Liver (tissue), 9 donors: ENCODE data around the gene SERP2. TPM values are rescaled to one million over a fixed set of nuclear protein-coding genes. Genes with fewer than 3 reads are reported as not detected.

Experiments used
- DNase-seq: peaks from one replicate; pipeline ENCODE4 v3.0.0-alpha.2; 2017; ENCODE audit warnings: low spot score
- H3K27ac ChIP-seq, 2 donors: one replicate each; pipeline ENCODE4 v1.7.0; 2013; ENCODE audit warnings: inconsistent platforms in 2 of 2, low read length in 2 of 2, control low read depth in 1 of 2, low read depth in 1 of 2, mild to moderate bottlenecking in 1 of 2
- H3K27me3 ChIP-seq, 4 donors: one replicate each; pipeline versions ENCODE4 v1.6.1 to v1.7.0; 2013; ENCODE audit warnings: low read length in 3 of 4, inconsistent platforms in 1 of 4, mild to moderate bottlenecking in 1 of 4, moderate library complexity in 1 of 4; ENCODE audit not compliant: control insufficient read depth in 4 of 4, insufficient read depth in 4 of 4
- H3K36me3 ChIP-seq, 4 donors: one replicate each; pipeline versions ENCODE4 v1.6.1 to v1.7.0; 2013; ENCODE audit warnings: low read length in 3 of 4, mild to moderate bottlenecking in 3 of 4, low read depth in 1 of 4, moderate library complexity in 1 of 4; ENCODE audit not compliant: control insufficient read depth in 4 of 4, insufficient read depth in 3 of 4
- H3K4me1 ChIP-seq, 4 donors: one replicate each; pipeline versions ENCODE4 v1.6.1 to v1.7.0; 2013; ENCODE audit warnings: low read length in 3 of 4, mild to moderate bottlenecking in 3 of 4, moderate library complexity in 1 of 4; ENCODE audit not compliant: control insufficient read depth in 4 of 4, insufficient read depth in 4 of 4
- H3K4me3 ChIP-seq, 3 donors: one replicate each; pipeline versions ENCODE4 v1.6.1 to v1.7.0; 2013; ENCODE audit warnings: low read length in 3 of 3, control low read depth in 1 of 3, low read depth in 1 of 3, mild to moderate bottlenecking in 1 of 3
- H3K9ac ChIP-seq, 2 donors: one replicate each; pipeline ENCODE4 v1.7.0; 2013; ENCODE audit warnings: low read length in 2 of 2, mild to moderate bottlenecking in 2 of 2, moderate library complexity in 2 of 2, control low read depth in 1 of 2, low read depth in 1 of 2
- H3K9me3 ChIP-seq, 4 donors: one replicate each; pipeline versions ENCODE4 v1.6.1 to v1.7.0; 2013; ENCODE audit warnings: low read length in 3 of 4; ENCODE audit not compliant: control insufficient read depth in 4 of 4
- EGR1 ChIP-seq, 2 donors: IDR thresholded peaks; 2 replicates each; pipeline ENCODE4 v1.6.1; 2016 to 2018; ENCODE audit warnings: antibody characterized with exemption in 2 of 2, low read depth in 2 of 2
- FOXA1 ChIP-seq: IDR thresholded peaks from 2 replicates; pipeline ENCODE4 v1.6.1; 2016; ENCODE audit warnings: antibody characterized with exemption
- FOXA2 ChIP-seq: IDR thresholded peaks from 2 replicates; pipeline ENCODE4 v1.6.1; 2016; ENCODE audit warnings: antibody characterized with exemption
- GABPA ChIP-seq, 2 donors: IDR thresholded peaks in 1 of 2; conservative IDR thresholded peaks in 1 of 2; 2 replicates each; pipeline ENCODE4 v1.6.1; 2016; ENCODE audit warnings: antibody characterized with exemption in 2 of 2, mild to moderate bottlenecking in 1 of 2, moderate library complexity in 1 of 2
- HNF4A ChIP-seq, 2 donors: conservative IDR thresholded peaks; 2 replicates each; pipeline ENCODE4 v1.6.1; 2016; ENCODE audit warnings: antibody characterized with exemption in 2 of 2, mild to moderate bottlenecking in 2 of 2
- HNF4G ChIP-seq: IDR thresholded peaks from 2 replicates; pipeline ENCODE4 v1.6.1; 2016; ENCODE audit warnings: antibody characterized with exemption
- JUND ChIP-seq, 2 donors: IDR thresholded peaks; 2 replicates each; pipeline ENCODE4 v1.6.1; 2016; ENCODE audit warnings: antibody characterized with exemption in 2 of 2
- NR2F2 ChIP-seq: IDR thresholded peaks from 2 replicates; pipeline ENCODE4 v1.6.1; 2016; ENCODE audit warnings: antibody characterized with exemption
- RAD21 ChIP-seq, 2 donors: IDR thresholded peaks; 2 replicates each; pipeline ENCODE4 v1.6.1; 2016; ENCODE audit warnings: antibody characterized with exemption in 2 of 2, mild to moderate bottlenecking in 2 of 2
- RXRA ChIP-seq, 2 donors: IDR thresholded peaks; 2 replicates each; pipeline ENCODE4 v1.6.1; 2017 to 2018; ENCODE audit warnings: antibody characterized with exemption in 2 of 2, mild to moderate bottlenecking in 1 of 2
- SP1 ChIP-seq: IDR thresholded peaks from 2 replicates; pipeline ENCODE4 v1.6.1; 2018; ENCODE audit warnings: antibody characterized with exemption, mild to moderate bottlenecking
- TAF1 ChIP-seq: conservative IDR thresholded peaks from 2 replicates; pipeline ENCODE4 v1.6.1; 2016; ENCODE audit warnings: antibody characterized with exemption, mild to moderate bottlenecking
- YY1 ChIP-seq: IDR thresholded peaks from 2 replicates; pipeline ENCODE4 v1.6.1; 2016; ENCODE audit warnings: antibody characterized with exemption, mild to moderate bottlenecking
- WGBS: extraction: QIAGEN DNeasy Blood & Tissue Kit; methylation state at CpG from one replicate; pipeline ENCODE4 v1.1.7; 2013; 5-methylcytosine and 5-hydroxymethylcytosine counted together
- polyA plus RNA-seq, 2 donors: library from polyadenylated mRNA; stranded (reverse) in 1 of 2; unstranded in 1 of 2; fragments of 200-250 nt in 1 of 2; fragments of >200 nt in 1 of 2; fragmentation: Nextera tagmentation in 1 of 2; extraction: Ambion mirVana in 1 of 2; gene quantifications; one replicate each; pipeline versions ENCODE4 v1.2.1 to v1.2.3, GENCODE V29; 2013 to 2015
- total RNA-seq, 2 donors: library from RNA; depleted of rRNA; stranded (reverse); fragments of >200 nt; gene quantifications; one replicate each; pipeline ENCODE4 v1.2.3, GENCODE V29; 2014
- TF ChIP-seq, protein P1 (sequence below): fragments of 150-350 bp; IDR thresholded peaks from 2 replicates; pipeline ENCODE4 v1.5.1; 2017; ENCODE audit warnings: improper control_type of control experiment, low read depth, low read length; ENCODE audit not compliant: missing input control
- TF ChIP-seq, protein P2 (sequence below): IDR thresholded peaks from 2 replicates; pipeline ENCODE4 v1.6.1; 2016; ENCODE audit warnings: antibody characterized with exemption
- TF ChIP-seq, protein P3 (sequence below): IDR thresholded peaks from 2 replicates; pipeline ENCODE4 v1.6.1; 2016; ENCODE audit warnings: antibody characterized with exemption
- TF ChIP-seq, protein P4 (sequence below): IDR thresholded peaks from 2 replicates; pipeline ENCODE4 v1.6.1; 2016; ENCODE audit warnings: antibody characterized with exemption
- TF ChIP-seq, protein P5 (sequence below): IDR thresholded peaks from 2 replicates; pipeline ENCODE4 v1.6.1; 2016; ENCODE audit warnings: antibody characterized with exemption, mild to moderate bottlenecking
- donor health status: healthy.
- donor health status: healthy.
- donor health status: healthy.
- donor health status: healthy.
- donor health status: healthy.

Gene SERP2
- total and polyA plus RNA-seq, 4 donors: 2.0 to 4.6 (median 3.6) TPM

DNA sequence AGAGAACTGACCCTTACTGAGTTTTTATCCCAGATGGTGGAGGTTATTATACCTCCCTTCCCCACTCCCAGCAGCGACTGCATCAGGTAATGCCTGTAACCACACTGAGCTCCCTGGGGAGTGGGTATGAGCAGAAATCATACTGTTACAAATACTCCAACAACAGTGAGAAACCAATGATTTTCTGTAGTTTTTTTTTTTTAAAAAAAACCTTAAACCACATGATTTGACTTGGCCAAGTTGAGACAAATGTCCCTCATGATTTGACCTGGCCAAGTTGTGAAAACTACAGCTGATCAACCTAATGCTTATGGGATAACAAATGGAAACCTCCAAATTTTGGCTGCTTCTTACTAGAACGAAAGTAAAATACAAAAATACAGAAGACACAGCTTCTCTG, 33.1 kb upstream of the SERP2 start:
- Histone ChIP-seq H3K27me3 (no peaks in the 10 kb centered on the region), H3K27ac (no peak overlapping the region), H3K36me3 (no peaks in the 10 kb centered on the region), H3K4me3 (no peak overlapping the region), H3K9ac (no peak overlapping the region), H3K4me1 (no peaks in the 10 kb centered on the region), H3K9me3 (no peaks in the 10 kb centered on the region)
- TF ChIP-seq JUND (IDR thresholded peaks at IDR 0.05): no peak
- TF ChIP-seq RAD21 (IDR thresholded peaks at IDR 0.05): no peak
- TF ChIP-seq, protein P1, sequence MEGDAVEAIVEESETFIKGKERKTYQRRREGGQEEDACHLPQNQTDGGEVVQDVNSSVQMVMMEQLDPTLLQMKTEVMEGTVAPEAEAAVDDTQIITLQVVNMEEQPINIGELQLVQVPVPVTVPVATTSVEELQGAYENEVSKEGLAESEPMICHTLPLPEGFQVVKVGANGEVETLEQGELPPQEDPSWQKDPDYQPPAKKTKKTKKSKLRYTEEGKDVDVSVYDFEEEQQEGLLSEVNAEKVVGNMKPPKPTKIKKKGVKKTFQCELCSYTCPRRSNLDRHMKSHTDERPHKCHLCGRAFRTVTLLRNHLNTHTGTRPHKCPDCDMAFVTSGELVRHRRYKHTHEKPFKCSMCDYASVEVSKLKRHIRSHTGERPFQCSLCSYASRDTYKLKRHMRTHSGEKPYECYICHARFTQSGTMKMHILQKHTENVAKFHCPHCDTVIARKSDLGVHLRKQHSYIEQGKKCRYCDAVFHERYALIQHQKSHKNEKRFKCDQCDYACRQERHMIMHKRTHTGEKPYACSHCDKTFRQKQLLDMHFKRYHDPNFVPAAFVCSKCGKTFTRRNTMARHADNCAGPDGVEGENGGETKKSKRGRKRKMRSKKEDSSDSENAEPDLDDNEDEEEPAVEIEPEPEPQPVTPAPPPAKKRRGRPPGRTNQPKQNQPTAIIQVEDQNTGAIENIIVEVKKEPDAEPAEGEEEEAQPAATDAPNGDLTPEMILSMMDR: no peak
- TF ChIP-seq EGR1 (IDR thresholded peaks at IDR 0.05; ENCODE audit: low read depth in 2 of 2): no peak
- TF ChIP-seq HNF4G: no peak
- TF ChIP-seq YY1: no peak
- TF ChIP-seq, protein P2, sequence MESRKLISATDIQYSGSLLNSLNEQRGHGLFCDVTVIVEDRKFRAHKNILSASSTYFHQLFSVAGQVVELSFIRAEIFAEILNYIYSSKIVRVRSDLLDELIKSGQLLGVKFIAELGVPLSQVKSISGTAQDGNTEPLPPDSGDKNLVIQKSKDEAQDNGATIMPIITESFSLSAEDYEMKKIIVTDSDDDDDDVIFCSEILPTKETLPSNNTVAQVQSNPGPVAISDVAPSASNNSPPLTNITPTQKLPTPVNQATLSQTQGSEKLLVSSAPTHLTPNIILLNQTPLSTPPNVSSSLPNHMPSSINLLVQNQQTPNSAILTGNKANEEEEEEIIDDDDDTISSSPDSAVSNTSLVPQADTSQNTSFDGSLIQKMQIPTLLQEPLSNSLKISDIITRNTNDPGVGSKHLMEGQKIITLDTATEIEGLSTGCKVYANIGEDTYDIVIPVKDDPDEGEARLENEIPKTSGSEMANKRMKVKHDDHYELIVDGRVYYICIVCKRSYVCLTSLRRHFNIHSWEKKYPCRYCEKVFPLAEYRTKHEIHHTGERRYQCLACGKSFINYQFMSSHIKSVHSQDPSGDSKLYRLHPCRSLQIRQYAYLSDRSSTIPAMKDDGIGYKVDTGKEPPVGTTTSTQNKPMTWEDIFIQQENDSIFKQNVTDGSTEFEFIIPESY: no peak
- no peak for TF ChIP-seq HNF4A (conservative IDR thresholded peaks at IDR 0.05)
- TF ChIP-seq GABPA (IDR thresholded peaks at IDR 0.05 in 1 of 2, conservative IDR thresholded peaks at IDR 0.05 in 1 of 2): no peak
- no peak for TF ChIP-seq NR2F2
- TF ChIP-seq TAF1: no peak
- TF ChIP-seq SP1: no peak
- TF ChIP-seq, protein P3, sequence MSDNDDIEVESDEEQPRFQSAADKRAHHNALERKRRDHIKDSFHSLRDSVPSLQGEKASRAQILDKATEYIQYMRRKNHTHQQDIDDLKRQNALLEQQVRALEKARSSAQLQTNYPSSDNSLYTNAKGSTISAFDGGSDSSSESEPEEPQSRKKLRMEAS: no peak
- TF ChIP-seq FOXA1: no peak
- TF ChIP-seq, protein P4, sequence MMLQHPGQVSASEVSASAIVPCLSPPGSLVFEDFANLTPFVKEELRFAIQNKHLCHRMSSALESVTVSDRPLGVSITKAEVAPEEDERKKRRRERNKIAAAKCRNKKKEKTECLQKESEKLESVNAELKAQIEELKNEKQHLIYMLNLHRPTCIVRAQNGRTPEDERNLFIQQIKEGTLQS: no peak
- TF ChIP-seq, protein P5, sequence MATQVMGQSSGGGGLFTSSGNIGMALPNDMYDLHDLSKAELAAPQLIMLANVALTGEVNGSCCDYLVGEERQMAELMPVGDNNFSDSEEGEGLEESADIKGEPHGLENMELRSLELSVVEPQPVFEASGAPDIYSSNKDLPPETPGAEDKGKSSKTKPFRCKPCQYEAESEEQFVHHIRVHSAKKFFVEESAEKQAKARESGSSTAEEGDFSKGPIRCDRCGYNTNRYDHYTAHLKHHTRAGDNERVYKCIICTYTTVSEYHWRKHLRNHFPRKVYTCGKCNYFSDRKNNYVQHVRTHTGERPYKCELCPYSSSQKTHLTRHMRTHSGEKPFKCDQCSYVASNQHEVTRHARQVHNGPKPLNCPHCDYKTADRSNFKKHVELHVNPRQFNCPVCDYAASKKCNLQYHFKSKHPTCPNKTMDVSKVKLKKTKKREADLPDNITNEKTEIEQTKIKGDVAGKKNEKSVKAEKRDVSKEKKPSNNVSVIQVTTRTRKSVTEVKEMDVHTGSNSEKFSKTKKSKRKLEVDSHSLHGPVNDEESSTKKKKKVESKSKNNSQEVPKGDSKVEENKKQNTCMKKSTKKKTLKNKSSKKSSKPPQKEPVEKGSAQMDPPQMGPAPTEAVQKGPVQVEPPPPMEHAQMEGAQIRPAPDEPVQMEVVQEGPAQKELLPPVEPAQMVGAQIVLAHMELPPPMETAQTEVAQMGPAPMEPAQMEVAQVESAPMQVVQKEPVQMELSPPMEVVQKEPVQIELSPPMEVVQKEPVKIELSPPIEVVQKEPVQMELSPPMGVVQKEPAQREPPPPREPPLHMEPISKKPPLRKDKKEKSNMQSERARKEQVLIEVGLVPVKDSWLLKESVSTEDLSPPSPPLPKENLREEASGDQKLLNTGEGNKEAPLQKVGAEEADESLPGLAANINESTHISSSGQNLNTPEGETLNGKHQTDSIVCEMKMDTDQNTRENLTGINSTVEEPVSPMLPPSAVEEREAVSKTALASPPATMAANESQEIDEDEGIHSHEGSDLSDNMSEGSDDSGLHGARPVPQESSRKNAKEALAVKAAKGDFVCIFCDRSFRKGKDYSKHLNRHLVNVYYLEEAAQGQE: no peak
- no peak for TF ChIP-seq RXRA (IDR thresholded peaks at IDR 0.05)
- no peak for TF ChIP-seq FOXA2
- WGBS: 86% methylated on average over 2 of the region's 2 CpGs
- no peak for DNase-seq
